ENCODE measurements around the gene SEMA6A. TPM values are rescaled to one million over a fixed set of nuclear protein-coding genes. Genes with fewer than 3 reads are reported as not detected.

SEMA6A gene
- total RNA-seq, 1 experiment from 2014 or later = 53.3 TPM

DNA sequence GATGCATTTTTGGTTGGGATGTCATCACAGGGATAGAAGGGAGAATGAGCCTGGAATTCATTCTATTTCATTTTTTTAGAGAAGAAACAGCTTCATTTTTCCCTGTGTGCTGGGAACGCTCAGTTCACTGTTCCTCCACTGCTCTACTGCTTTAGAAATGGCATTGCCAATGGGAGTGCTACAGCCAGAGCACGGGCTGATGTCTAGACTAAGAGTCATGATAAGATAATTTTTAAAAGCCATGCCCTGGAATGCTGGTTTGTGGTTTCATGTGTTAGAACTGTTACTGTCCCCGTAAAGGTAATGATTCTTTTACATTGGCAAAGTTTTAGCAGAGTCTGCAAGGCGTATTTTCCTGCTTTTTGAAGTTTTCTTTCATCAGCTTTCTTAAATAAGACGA lies 119.6 kb downstream of the SEMA6A start:
- CTCF ChIA-PET = interaction anchor here (1.0 to 1.3 kb wide), 2 partner anchors 13 to 117 kb away, joined by 3 read pairs; no protein-coding TSS in a partner anchor
- TF ChIP-seq, protein P1, sequence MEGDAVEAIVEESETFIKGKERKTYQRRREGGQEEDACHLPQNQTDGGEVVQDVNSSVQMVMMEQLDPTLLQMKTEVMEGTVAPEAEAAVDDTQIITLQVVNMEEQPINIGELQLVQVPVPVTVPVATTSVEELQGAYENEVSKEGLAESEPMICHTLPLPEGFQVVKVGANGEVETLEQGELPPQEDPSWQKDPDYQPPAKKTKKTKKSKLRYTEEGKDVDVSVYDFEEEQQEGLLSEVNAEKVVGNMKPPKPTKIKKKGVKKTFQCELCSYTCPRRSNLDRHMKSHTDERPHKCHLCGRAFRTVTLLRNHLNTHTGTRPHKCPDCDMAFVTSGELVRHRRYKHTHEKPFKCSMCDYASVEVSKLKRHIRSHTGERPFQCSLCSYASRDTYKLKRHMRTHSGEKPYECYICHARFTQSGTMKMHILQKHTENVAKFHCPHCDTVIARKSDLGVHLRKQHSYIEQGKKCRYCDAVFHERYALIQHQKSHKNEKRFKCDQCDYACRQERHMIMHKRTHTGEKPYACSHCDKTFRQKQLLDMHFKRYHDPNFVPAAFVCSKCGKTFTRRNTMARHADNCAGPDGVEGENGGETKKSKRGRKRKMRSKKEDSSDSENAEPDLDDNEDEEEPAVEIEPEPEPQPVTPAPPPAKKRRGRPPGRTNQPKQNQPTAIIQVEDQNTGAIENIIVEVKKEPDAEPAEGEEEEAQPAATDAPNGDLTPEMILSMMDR (IDR thresholded peaks at IDR 0.05; ENCODE audit: unreplicated experiment) = no peak
- no TSS peak for BruUV-seq (replicated peaks)
- Mint-ChIP-seq H3K4me3 (ENCODE audit: low read depth, unreplicated experiment) (no peak overlapping the region), H3K36me3 (ENCODE audit: insufficient read depth, unreplicated experiment) (no peaks in the 10 kb centered on the region), H3K27ac (ENCODE audit: unreplicated experiment) (no peak overlapping the region), H3K4me1 (ENCODE audit: low read depth, unreplicated experiment) (peaks cover 42% of the 10 kb centered on the region), H3K27me3 (ENCODE audit: unreplicated experiment) (no peaks in the 10 kb centered on the region), H3K9me3 (ENCODE audit: low read depth, unreplicated experiment) (no peaks in the 10 kb centered on the region)
- intact Hi-C loops (cut with micrococcal nuclease; ENCODE audit: unreplicated experiment) = loop anchor here (10.0 kb wide), 1 partner anchor 320 kb away; no protein-coding TSS in a partner anchor
- DNase-seq = no peak

DNA sequence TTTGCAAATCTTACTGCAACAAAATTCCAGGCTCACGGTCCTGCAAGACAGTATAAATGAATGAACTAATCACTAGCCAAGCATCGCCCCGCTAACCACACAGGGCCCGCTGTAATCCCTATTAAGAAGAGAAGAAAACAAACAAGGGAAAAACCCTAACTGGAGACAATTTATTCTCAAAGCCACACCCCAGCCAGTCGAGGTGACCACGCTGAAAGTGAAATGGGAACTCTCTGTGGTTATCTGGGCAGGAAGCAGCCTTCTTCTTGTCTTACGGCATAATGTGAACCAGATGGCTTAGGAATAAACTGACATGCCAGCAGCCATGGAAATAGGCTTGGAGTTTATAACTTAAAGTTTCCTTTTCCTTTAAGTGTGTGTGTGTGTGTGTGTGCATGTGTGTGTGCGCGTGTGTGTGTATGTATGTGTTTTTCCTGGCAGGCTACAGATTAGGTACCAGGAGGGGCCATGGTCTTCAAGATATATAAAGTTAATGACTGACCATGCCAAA lies 120.2 kb downstream of the SEMA6A start:
- H3K27ac Mint-ChIP-seq (ENCODE audit: unreplicated experiment) = peak overlapping the region; percentile 21
- CTCF ChIA-PET = interaction anchor here (1.0 to 1.3 kb wide), 2 partner anchors 12 to 117 kb away, joined by 3 read pairs; no protein-coding TSS in a partner anchor
- no peaks in the 10 kb centered on the region for H3K27me3 Mint-ChIP-seq (ENCODE audit: unreplicated experiment)
- H3K4me1 Mint-ChIP-seq (ENCODE audit: low read depth, unreplicated experiment) = peaks cover 42% of the 10 kb centered on the region
- H3K9me3 Mint-ChIP-seq (ENCODE audit: low read depth, unreplicated experiment) = no peaks in the 10 kb centered on the region
- BruUV-seq (replicated peaks) = no TSS peak
- TF ChIP-seq, protein P1 (IDR thresholded peaks at IDR 0.05; ENCODE audit: unreplicated experiment) = no peak
- no peaks in the 10 kb centered on the region for H3K36me3 Mint-ChIP-seq (ENCODE audit: insufficient read depth, unreplicated experiment)
- no peak overlapping the region for H3K4me3 Mint-ChIP-seq (ENCODE audit: low read depth, unreplicated experiment)
- intact Hi-C loops (cut with micrococcal nuclease; ENCODE audit: unreplicated experiment) = loop anchor here (5.0 to 10.0 kb wide), 3 partner anchors 73 to 320 kb away; partner anchors contain the start of gene SEMA6A
- no peak for DNase-seq

DNA sequence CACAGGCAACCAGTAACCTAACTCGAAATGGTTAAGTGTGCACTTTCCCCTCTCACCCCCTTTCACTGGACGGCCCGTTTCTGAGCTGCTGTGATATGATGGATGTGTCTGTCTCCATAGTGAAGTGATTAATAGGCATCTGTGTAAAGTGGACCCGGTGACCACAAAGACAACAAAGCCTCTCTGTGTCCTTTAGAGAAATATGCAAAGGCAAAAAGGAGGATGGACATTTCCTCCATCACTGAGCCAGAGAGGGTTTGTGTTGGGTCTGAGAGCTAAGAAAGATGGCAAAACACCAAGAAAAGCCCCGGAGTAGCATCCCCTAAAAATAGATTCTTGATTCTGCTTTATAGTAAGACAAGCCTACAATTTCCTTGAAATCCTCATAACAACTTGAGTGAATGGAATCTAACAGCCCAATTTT lies 120.6 kb downstream of the SEMA6A start:
- TF ChIP-seq, protein P1 (IDR thresholded peaks at IDR 0.05; ENCODE audit: unreplicated experiment) = no peak
- H3K4me1 Mint-ChIP-seq (ENCODE audit: low read depth, unreplicated experiment) = peaks cover 42% of the 10 kb centered on the region
- intact Hi-C loops (cut with micrococcal nuclease; ENCODE audit: unreplicated experiment) = loop anchor here (5.0 to 10.0 kb wide), 3 partner anchors 73 to 319 kb away; partner anchors contain the start of gene SEMA6A
- no peak overlapping the region for H3K4me3 Mint-ChIP-seq (ENCODE audit: low read depth, unreplicated experiment)
- DNase-seq = peak; percentile 44
- no peaks in the 10 kb centered on the region for H3K36me3 Mint-ChIP-seq (ENCODE audit: insufficient read depth, unreplicated experiment)
- no peaks in the 10 kb centered on the region for H3K9me3 Mint-ChIP-seq (ENCODE audit: low read depth, unreplicated experiment)
- H3K27ac Mint-ChIP-seq (ENCODE audit: unreplicated experiment) = peak overlapping the region; percentile 21
- H3K27me3 Mint-ChIP-seq (ENCODE audit: unreplicated experiment) = no peaks in the 10 kb centered on the region
- BruUV-seq (replicated peaks) = no TSS peak
- CTCF ChIA-PET = interaction anchor here (1.0 to 1.3 kb wide), 2 partner anchors 12 to 118 kb away, joined by 3 read pairs; no protein-coding TSS in a partner anchor

DNA sequence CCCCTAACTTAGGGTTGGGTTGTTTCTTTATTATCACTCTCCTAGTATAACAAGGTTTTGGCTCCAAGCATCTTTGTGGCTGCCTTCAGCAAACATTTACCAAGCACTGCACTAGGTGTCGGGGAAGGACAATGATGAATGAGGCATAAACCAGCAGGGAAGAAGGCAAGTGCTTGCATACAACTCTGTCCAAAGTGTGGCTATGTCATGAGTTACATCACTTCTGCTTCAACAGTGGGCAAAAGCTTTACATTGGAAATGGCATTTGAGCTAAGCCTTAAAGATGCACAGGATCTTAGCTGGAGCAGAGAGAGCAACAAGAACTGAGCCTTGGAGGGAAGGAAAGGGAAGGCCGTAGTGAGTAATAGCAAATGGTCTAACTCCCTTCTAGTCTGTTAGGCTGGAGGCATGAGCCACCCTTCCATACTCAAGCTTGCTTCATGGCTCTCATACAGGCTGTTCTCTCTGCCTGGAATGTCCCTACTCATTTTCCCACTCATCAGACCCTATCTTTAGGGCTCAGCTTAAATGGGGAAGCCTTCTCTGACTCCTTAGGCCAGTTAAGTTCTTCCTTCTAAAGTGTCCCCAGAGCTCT lies 121.8 kb downstream of the SEMA6A start:
- Mint-ChIP-seq H3K4me3 (ENCODE audit: low read depth, unreplicated experiment) (no peak overlapping the region), H3K36me3 (ENCODE audit: insufficient read depth, unreplicated experiment) (peaks cover 6% of the 10 kb centered on the region), H3K4me1 (ENCODE audit: low read depth, unreplicated experiment) (peaks cover 53% of the 10 kb centered on the region), H3K27me3 (ENCODE audit: unreplicated experiment) (no peaks in the 10 kb centered on the region), H3K27ac (ENCODE audit: unreplicated experiment) (peak overlapping the region; percentile 81), H3K9me3 (ENCODE audit: low read depth, unreplicated experiment) (no peaks in the 10 kb centered on the region)
- BruUV-seq (replicated peaks) = no TSS peak
- intact Hi-C loops (cut with micrococcal nuclease; ENCODE audit: unreplicated experiment) = loop anchor here (5.0 to 10.0 kb wide), 3 partner anchors 74 to 318 kb away; partner anchors contain the start of gene SEMA6A
- DNase-seq = no peak
- CTCF ChIA-PET = interaction anchor here (0.6 to 1.3 kb wide), 4 partner anchors 10 to 849 kb away, joined by 3 to 8 read pairs (median 4); no protein-coding TSS in a partner anchor
- TF ChIP-seq, protein P1 (IDR thresholded peaks at IDR 0.05; ENCODE audit: unreplicated experiment) = no peak
